ENCODE data around the gene TTYH2. TPM values are rescaled to one million over a fixed set of nuclear protein-coding genes. Genes with fewer than 3 reads are reported as not detected.
"Not testable (repeated sequence)": the region's sequence is repeated elsewhere in the genome, so short reads cannot be mapped to it uniquely, and the experiment has no call there.

Gene TTYH2
- total RNA-seq, 3 donors from 2014 or later (not counting 1 experiment from before 2014, with no cell fraction given): 4.3 to 7.9 (median 4.8) TPM

DNA sequence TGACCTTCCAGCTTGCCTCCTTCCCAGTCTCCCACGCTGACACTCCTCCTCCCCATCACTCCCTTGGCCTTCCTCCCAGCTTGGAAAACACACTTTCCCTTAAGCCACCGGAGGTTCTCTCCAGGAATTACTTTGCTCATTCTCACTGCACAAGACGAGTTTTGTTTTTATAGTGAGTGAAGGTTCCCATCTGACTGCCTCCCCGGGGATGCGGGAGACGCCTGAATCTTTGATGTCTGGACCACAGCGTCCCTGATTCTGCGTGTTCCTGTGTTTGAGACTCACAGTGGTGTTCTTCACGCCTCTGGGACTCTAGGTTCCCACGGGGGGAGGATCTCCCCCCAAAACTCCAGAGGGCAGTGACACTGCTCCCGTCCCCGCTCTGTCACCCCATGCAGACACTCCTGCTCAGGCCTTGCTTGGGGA is 62.7 kb downstream of the TTYH2 start:
- H3K4me1 ChIP-seq (ENCODE audit: control insufficient read depth, insufficient read depth, low read length): peaks cover 38% of the 10 kb centered on the region
- no peaks in the 10 kb centered on the region for H3K36me3 ChIP-seq (ENCODE audit: control insufficient read depth, insufficient read depth, low read length)
- intact Hi-C loops (cut with micrococcal nuclease): no loop called here
- H3K36me3 Mint-ChIP-seq: no peaks in the 10 kb centered on the region
- H3K9me3 Mint-ChIP-seq: no peaks in the 10 kb centered on the region
- H3K4me3 Mint-ChIP-seq: peak overlapping the region; percentile 49
- H3K4me1 Mint-ChIP-seq: peaks cover 41 to 42% of the 10 kb centered on the region in 2 donors
- H3K27ac ChIP-seq (ENCODE audit: low read length): no peak overlapping the region
- 93% methylated on average over 11 of the region's 12 CpGs for WGBS (ENCODE audit: insufficient coverage)
- no peak for DNase-seq
- no peak for ATAC-seq
- H3K4me3 ChIP-seq (ENCODE audit: low read length): no peak overlapping the region
- H3K9me3 ChIP-seq (ENCODE audit: control insufficient read depth, insufficient read depth, low read length): no peaks in the 10 kb centered on the region
- H3K27ac Mint-ChIP-seq: peak overlapping the region; percentile 68 to 72
- no peaks in the 10 kb centered on the region for H3K27me3 ChIP-seq (ENCODE audit: control insufficient read depth, insufficient read depth, low read length)
- TF ChIP-seq, protein P1, sequence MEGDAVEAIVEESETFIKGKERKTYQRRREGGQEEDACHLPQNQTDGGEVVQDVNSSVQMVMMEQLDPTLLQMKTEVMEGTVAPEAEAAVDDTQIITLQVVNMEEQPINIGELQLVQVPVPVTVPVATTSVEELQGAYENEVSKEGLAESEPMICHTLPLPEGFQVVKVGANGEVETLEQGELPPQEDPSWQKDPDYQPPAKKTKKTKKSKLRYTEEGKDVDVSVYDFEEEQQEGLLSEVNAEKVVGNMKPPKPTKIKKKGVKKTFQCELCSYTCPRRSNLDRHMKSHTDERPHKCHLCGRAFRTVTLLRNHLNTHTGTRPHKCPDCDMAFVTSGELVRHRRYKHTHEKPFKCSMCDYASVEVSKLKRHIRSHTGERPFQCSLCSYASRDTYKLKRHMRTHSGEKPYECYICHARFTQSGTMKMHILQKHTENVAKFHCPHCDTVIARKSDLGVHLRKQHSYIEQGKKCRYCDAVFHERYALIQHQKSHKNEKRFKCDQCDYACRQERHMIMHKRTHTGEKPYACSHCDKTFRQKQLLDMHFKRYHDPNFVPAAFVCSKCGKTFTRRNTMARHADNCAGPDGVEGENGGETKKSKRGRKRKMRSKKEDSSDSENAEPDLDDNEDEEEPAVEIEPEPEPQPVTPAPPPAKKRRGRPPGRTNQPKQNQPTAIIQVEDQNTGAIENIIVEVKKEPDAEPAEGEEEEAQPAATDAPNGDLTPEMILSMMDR (IDR thresholded peaks at IDR 0.05): no peak
- H3K27me3 Mint-ChIP-seq (ENCODE audit: low read depth in 2 of 2): peaks cover 0 to 8% of the 10 kb centered on the region in 2 donors

DNA sequence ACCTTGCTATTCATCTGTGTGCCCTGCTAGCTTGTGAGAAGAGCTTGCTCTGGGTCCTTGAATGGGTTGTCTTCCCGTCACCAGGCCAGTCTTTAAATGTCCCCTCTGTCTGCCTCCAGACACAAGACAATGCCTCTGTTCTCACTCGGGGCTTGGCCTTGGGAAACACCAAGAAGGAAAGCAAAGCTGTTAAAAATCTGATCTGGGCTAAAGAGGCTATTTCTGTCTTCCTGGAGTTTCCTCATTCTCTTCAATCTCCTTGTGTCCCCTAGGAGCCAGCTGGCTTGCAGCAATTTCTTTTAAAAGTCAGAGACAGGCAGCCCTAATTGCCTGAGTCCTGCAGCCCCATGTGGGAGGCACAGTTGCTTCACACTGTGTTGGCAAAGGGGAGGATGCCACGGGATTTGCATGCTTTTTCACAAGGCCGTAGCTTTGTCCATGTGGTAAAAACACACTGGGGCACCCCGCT is 63.2 kb downstream of the TTYH2 start:
- peaks cover 41% of the 10 kb centered on the region for H3K4me1 ChIP-seq (ENCODE audit: control insufficient read depth, insufficient read depth, low read length)
- no peaks in the 10 kb centered on the region for H3K9me3 ChIP-seq (ENCODE audit: control insufficient read depth, insufficient read depth, low read length)
- Mint-ChIP-seq H3K4me3 (no peak overlapping the region), H3K9me3 (no peaks in the 10 kb centered on the region), H3K27ac (peak overlapping the region; percentile 68 to 72), H3K27me3 (ENCODE audit: low read depth in 2 of 2) (peaks cover 0 to 8% of the 10 kb centered on the region in 2 donors), H3K4me1 (peaks cover 41 to 42% of the 10 kb centered on the region in 2 donors), H3K36me3 (no peaks in the 10 kb centered on the region)
- 89% methylated on average over 5 of the region's 5 CpGs for WGBS (ENCODE audit: insufficient coverage)
- H3K27ac ChIP-seq (ENCODE audit: low read length): no peak overlapping the region
- no peaks in the 10 kb centered on the region for H3K36me3 ChIP-seq (ENCODE audit: control insufficient read depth, insufficient read depth, low read length)
- no peak overlapping the region for H3K4me3 ChIP-seq (ENCODE audit: low read length)
- DNase-seq (no peak), ATAC-seq (no peak)
- intact Hi-C loops (cut with micrococcal nuclease): no loop called here
- no peaks in the 10 kb centered on the region for H3K27me3 ChIP-seq (ENCODE audit: control insufficient read depth, insufficient read depth, low read length)
- TF ChIP-seq, protein P1 (IDR thresholded peaks at IDR 0.05): no peak

DNA sequence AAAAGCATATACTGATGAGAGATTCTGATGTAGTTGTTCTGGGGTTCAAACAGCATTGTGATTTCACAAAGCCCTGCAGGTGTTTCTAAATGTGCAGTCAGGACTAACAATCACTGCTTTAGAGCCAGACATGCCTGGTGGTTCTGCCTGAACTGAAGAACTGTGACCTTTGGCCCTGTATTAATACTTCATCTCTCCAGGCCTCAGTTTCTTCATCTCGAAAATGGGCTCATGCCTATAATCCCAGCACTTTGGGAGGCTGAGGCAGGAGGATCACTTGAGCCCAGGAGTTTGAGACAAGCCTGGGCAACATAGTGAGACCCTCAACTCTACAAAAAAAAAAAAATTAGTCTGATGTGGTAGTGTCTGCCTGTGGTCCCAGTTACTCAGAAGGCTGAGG is 64.6 kb downstream of the TTYH2 start:
- ATAC-seq (no peak), DNase-seq (no peak)
- Mint-ChIP-seq H3K4me3 (no peak overlapping the region), H3K27me3 (ENCODE audit: low read depth in 2 of 2) (peaks cover 0 to 7% of the 10 kb centered on the region in 2 donors), H3K9me3 (no peaks in the 10 kb centered on the region), H3K36me3 (no peaks in the 10 kb centered on the region), H3K4me1 (peaks cover 47 to 51% of the 10 kb centered on the region in 2 donors), H3K27ac (peak overlapping the region in 1 of 2 donors; percentile 69)
- Histone ChIP-seq H3K9me3 (ENCODE audit: control insufficient read depth, insufficient read depth, low read length) (no peaks in the 10 kb centered on the region), H3K4me1 (ENCODE audit: control insufficient read depth, insufficient read depth, low read length) (peaks cover 55% of the 10 kb centered on the region), H3K36me3 (ENCODE audit: control insufficient read depth, insufficient read depth, low read length) (no peaks in the 10 kb centered on the region), H3K27ac (ENCODE audit: low read length) (no peak overlapping the region), H3K27me3 (ENCODE audit: control insufficient read depth, insufficient read depth, low read length) (no peaks in the 10 kb centered on the region), H3K4me3 (ENCODE audit: low read length) (no peak overlapping the region)
- WGBS (ENCODE audit: insufficient coverage): 69% methylated on average over 1 of the region's 1 CpG
- TF ChIP-seq, protein P1 (IDR thresholded peaks at IDR 0.05): no peak
- intact Hi-C loops (cut with micrococcal nuclease): no loop called here

DNA sequence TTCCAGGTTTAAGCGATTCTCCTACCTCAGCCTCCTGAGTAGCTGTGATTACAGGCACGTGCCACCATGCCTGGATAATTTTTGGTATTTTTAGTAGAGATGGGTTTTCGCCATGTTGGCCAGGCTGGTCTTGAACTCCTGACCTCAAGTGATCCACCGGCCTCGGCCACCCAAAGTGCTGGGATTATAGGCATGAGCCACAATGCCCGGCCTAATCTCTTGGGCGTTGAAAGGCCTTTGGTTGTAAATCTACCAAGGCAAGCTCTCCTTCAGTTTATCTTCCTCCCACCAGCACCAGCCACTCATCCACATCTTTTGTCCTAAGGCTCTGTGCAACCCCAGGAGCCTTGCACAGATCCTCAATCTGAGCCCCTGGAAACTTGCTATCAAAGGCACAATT is 66.2 kb downstream of the TTYH2 start:
- H3K9me3 ChIP-seq (ENCODE audit: control insufficient read depth, insufficient read depth, low read length); H3K9me3 Mint-ChIP-seq; ATAC-seq; H3K4me3 ChIP-seq (ENCODE audit: low read length); H3K27me3 ChIP-seq (ENCODE audit: control insufficient read depth, insufficient read depth, low read length); H3K36me3 ChIP-seq (ENCODE audit: control insufficient read depth, insufficient read depth, low read length); H3K36me3 Mint-ChIP-seq; H3K27me3 Mint-ChIP-seq (ENCODE audit: low read depth in 2 of 2); DNase-seq: not testable (repeated sequence)
- H3K4me1 Mint-ChIP-seq: peaks cover 38 to 46% of the 10 kb centered on the region in 2 donors
- Histone ChIP-seq H3K4me1 (ENCODE audit: control insufficient read depth, insufficient read depth, low read length) (peaks cover 57% of the 10 kb centered on the region), H3K27ac (ENCODE audit: low read length) (peak overlapping the region; percentile 75)
- peak overlapping the region; percentile 50 for H3K4me3 Mint-ChIP-seq
- 96% methylated on average over 7 of the region's 7 CpGs for WGBS (ENCODE audit: insufficient coverage)
- peak overlapping the region; percentile 94 to 96 for H3K27ac Mint-ChIP-seq
- intact Hi-C loops (cut with micrococcal nuclease): loop anchor here (5.0 kb wide), 1 partner anchor 67 kb away; the partner anchor contains the start of gene TTYH2

Data from natural killer cell (primary cell).